SH-SY5Y (cell line): ENCODE measurements around the gene CALML4.

Source experiments
- GATA2 ChIP-seq: IDR thresholded peaks from 2 replicates; pipeline ENCODE4 v1.6.1; 2011; ENCODE audit warnings: mild to moderate bottlenecking, low read depth, low read length
- GATA3 ChIP-seq: IDR thresholded peaks from 2 replicates; pipeline ENCODE4 v1.6.1; 2011; ENCODE audit warnings: low read depth, mild to moderate bottlenecking, low read length, moderate library complexity

- TF ChIP-seq GATA2, result no peak
- no peak for TF ChIP-seq GATA3
Measured at GRCh38 chr15:68244235-68244634, 39.1 kb upstream of the CALML4 start.
